NCI-H82 treated with DMSO at 0.1 percent for 48 hours (cell line): ENCODE results near the gene BDP1.
A peak's percentile ranks its signal among the peaks of the same experiment; 100 is the strongest.
"Not testable (repeated sequence)": the region's sequence is repeated elsewhere in the genome, so short reads cannot be mapped to it uniquely, and the experiment has no call there.

ENCODE experiments used
- DNase-seq: peaks from one replicate; lab custom pipeline; 2025; ENCODE audit not compliant: unreplicated experiment; lab: John Stamatoyannopoulos, UW

The BDP1 gene

DNA sequence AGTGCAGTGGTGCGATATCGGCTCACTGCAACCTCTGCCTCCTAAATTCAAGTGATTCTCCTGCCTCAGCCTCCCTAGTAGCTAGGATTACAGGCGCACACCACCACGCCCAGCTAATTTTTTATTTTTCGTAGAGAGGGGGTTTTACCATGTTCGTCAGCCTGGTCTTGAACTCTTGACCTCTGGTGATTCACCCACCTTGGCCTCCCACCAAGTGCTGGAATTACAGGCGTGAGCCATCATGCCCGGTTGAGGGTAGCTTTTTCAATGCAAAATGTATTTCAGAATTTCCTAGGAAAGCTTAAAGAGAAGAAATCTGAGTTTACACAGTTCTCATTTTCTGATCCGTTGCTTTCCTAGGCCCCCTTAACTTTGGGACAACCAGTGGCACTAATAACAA lies 15.7 kb downstream of the BDP1 start:
- no peak for DNase-seq

DNA sequence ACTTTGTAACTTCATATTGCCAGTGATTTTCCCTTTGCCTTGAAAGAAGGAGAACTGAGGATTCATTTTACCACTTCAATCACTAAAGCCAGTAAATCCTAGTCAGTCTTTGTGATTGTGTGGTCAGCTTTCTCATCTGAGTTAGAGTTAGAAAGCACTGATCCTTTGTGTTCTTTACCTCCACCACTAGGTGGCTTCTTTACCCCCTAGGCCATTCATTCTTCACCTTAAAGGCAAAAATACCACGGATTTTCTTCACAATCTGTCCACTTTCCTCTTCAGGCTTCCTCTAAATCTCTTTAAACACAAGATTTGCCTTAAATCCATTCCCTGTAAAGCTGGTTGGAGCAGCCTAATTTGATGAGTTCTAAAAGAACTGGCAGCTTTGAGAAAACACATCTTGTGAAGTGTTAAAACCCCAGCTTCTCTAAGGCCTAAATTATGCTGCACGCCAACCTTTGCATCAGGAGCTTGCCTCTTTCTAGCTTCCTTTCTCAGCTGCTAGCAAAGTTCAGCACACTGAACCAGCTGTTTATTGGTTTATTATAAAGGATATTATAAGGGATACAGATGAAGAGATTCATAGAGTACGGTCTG lies 20.4 kb downstream of the BDP1 start:
- DNase-seq = peak; percentile 10

DNA sequence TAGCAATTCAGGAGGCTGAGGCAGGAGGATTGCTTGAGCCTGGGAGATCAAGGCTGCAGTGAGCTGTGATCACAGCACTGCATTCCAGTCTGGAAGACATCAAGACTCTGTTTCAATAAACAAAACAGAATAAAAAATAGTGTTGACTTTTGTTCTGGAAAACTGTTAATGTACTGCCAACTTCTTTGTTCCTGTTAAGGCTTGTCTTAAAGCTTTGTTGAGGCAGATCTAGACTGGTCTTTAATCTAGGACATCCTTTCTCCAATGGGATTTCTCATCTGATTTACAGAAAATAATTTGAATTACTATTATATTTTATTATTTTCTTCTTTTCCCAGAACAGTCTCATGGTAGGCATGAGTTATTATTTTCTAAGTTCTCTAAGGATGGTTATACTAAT lies 26.0 kb downstream of the BDP1 start:
- no peak for DNase-seq

DNA sequence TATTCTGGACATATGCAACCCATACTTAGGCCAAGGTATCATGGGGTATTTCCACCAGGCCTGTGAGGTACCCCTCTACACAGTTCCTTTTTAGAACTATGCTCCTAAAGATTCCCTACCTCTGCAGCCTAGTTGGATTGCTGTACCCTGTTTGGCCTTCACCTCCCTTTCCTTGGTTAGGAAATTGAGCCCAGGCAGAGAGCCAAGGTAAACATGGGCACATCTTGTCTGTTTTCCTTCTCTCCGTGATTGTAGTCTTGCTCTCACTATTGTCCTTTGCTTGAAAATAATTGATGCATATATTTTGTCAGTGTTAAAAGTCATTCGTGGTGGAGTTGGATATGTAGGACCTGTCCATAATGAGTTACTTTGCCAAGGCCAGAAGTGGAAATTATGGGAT lies 26.7 kb downstream of the BDP1 start:
- DNase-seq = no peak

DNA sequence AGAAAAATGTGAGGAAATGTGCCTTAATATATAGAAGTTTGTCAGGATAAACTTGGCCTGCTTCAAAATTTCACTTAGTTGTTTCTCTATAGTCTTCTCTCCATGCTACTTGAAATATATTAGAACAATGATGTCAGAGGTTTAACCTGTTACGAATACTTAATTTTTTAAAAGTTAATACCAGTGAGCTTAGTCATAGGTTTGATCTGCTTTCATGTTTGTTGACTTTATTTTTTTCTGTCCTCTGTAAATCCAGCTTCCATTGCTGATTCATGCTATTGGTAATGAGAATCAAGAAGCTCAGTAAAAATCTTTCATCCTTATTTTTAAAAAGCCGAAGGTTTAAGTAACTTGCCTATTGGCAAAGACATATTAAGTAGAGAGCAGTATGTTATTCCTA lies 27.9 kb downstream of the BDP1 start:
- no peak for DNase-seq

DNA sequence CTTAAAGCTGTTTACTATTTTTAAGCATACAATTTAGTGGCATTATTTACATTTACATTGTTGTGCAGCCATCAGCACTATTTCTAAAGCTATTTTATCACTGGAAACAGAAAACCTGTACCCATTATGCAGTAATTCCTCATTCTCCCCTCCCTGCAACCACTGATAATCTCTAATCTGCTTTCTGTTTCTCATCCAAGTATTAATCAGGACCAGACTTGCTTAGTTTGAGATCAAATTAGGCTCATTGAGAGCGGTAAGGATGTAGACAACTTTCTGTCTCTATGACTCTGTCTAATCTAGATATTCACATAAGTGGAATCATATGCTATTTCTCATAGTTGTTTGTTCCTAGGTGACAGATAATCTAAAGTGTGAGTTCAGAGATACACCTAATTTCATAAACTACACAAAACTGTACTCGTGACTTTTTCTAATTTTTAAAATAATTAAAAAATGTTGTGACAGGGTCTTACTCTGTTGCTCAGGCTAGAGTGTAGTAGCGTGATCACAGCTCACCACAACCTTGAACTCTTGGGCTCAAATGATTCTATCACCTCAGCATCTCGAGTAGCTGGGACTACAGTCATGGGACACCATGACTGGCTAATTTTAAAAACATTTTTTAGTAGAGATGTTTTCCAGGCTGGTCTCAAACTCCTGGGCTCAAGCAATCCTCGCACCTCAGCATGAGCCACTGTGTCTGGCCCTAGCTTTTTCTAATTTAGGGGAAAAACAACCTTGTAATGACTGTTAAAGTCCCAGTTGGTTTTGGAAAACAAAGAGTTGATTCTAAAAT lies 37.6 kb downstream of the BDP1 start:
- no peak for DNase-seq

DNA sequence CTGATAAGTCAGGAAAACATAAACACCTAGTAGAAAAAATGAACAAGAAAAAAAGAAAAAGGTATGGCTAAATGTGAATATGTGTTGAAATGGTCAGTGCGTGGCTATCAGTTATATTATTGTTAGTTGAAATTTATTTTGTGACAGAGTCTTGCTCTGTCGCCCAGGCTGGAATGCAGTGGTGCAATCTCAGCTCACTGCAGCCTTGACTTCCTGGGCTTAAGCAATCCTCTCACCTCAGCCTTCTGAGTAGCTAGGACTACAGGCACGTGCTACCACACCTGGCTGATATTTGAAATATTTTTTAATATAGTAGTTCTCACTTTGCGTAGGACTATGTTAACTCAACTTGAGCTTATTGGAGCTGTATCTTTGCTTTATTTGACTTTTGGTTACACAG lies 38.8 kb downstream of the BDP1 start:
- DNase-seq = not testable (repeated sequence)

DNA sequence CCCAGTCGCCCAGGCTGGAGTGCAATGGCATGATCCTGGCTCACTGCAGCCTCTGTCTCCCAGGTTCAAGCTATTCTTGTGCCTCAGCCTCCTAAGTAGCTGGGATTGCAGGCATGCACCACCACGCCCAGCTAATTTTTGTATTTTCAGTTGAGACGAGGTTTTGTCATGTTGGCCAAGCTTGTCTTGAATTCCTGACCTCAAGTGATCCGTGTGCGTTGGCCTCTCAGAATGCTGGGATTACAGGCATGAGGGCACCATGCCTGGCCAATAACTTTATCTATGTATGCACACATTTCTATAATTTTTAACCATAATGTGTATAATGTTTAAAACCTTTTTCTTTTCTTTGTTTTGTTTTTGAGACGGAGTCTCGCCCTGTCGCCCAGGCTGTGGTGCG lies 43.3 kb downstream of the BDP1 start:
- DNase-seq = not testable (repeated sequence)

DNA sequence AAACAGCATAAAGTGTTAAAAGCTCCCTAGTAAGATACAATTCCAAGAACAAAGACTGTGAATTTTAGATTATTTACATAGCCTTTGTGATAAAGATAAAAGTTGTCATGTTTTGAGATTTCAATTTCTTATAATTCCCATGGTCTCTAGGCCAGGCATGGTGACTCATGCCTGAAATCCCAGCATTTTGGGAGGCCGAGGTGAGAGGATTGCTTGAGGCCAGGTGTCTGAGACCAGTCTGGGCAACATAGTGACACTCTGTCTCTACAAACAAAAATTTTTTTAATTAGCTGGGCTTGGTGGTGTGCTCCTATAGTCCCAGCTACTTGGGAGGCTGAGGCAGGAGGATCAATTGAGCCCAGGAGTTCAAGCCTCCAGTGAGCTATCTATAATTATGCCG lies 48.1 kb downstream of the BDP1 start:
- DNase-seq = no peak

DNA sequence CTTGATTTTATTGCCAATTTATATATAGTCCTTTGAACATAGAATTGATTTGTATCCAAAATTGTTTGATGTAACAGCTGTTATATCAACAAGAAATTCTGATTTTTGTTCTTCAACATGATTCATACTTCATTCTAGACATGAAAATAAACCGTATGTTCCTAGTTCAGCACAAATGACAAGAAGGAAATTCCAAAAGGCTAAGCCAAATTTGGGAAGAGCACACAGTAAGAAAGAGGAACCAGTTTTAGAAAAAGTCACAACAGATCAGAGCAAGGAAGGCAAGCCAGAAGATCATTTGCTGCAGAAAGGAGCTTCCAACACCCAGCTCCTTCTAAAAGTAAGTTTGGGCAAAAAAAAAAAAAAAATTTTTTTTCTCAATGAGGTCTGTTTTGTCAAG lies 66.7 kb downstream of the BDP1 start:
- no peak for DNase-seq

DNA sequence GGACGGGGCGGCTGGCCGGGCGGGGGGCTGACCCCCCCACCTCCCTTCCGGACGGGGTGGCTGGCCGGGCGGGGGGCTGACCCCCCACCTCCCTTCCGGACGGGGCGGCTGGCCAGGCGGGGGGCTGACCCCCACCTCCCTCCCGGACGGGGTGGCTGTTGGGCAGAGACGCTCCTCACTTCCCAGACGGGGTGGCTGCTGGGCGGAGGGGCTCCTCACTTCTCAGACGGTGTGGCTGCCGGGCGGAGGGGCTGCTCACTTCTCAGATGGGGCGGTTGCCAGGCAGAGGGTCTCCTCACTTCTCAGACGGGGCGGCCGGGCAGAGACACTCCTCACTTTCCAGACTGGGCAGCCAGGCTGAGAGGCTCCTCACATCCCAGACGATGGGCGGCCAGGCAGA lies 70.2 kb downstream of the BDP1 start:
- not testable (repeated sequence) for DNase-seq

DNA sequence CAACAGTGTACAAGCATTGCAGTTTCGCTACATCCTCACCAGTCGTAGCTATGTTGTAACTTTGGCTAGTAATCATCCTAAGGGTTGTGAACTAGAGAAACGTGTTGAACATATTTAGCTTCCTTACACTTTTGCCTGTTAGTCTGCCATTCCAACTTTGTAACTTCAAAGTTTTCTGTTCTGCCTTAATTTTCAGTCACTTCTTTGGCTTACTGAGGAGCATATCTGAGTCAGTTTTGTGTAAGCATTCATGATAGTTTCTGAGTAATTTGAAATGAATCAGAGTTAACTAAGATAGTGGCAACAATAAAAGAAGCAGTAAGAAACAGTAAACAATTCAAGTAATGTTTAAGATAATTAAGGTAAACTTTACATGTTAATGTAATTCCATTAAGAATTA lies 72.8 kb downstream of the BDP1 start:
- no peak for DNase-seq

DNA sequence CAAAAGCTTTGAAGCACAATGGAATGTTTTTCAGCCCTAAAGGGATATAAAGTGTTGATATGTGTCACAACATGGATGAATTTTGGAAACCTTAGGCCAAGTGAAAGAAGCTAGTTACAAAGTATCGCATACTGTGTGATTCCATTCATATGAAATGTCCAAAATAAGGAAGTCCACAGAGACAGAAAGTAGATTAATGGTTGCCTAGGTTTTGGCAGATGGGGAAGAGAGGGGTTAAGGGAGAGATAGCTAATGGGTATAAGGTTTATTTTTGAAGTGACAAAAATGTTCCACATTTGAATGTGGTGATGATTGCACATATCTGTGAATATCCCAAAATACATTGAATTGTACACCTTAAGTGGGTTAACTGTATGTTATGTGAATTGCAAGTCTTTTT lies 74.2 kb downstream of the BDP1 start:
- no peak for DNase-seq

DNA sequence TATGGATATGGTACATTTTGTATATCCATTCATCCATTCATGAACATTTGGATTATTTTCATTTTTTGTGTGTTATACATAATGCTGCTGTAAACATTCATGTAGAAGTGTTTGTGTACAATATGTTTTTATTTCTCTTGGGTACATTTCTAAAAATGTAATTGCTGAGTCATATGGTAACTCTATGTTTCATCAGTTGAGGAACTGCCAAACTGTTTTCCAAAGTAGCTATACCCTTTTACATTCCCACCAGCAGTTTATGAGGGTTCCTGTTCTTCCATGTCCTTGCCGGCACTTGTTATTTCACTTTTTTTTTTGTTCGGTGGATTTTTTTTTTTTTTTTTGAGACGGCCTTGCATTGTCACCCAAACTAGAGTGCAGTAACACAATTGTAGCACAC lies 77.7 kb downstream of the BDP1 start:
- DNase-seq = no peak

DNA sequence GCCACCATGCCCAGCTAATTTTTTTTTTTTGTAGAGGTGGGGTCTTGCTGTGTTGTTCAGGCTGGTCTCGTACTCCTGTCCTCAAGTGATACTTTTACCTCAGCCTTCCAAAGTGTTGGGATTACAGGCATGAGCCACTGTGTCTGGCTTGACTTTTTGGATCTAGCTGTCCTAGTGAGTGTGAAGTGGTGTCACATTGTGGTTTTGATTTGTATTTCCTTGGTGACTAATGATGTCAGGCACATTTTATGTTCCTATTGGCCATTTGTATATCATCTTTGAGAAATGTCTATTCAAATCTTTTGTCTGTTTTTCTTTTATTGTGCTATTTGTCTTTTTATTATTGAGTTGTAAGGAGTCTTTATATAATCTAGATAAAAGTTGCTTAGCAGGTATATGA lies 78.2 kb downstream of the BDP1 start:
- no peak for DNase-seq

DNA sequence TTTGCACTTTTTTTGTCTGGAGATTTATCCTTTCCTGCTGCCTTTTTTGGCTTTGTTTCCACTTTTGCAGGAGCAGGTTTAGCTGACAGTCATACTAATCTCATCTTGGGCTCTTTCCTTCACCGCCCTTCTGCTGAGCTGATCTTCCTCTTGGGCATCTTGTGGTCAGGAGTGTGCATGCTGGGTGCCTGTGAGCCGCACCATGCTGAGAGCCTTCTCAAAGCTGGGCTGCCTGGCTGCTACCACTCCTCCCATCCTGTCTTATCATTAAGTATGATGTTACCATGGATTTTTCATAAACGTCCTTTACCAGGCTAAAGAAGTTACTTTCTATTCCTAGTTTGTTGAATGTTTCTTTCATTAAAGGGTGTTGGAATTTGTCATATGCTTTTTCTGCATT lies 82.2 kb downstream of the BDP1 start:
- no peak for DNase-seq

DNA sequence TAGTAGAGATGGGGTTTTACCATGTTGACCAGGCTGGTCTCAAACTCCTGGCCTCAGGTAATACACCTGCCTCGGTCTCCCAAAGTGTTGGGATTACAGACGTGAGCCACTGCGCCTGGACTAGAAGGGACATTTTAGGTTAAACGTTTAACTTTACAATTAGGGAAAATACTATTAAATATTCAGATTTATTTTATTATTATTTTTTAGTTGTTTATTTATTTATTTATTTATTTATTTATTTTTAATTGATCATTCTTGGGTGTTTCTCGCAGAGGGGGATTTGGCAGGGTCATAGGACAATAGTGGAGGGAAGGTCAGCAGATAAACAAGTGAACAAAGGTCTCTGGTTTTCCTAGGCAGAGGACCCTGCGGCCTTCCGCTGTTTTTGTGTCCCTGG lies 95.4 kb downstream of the BDP1 start:
- not testable (repeated sequence) for DNase-seq

DNA sequence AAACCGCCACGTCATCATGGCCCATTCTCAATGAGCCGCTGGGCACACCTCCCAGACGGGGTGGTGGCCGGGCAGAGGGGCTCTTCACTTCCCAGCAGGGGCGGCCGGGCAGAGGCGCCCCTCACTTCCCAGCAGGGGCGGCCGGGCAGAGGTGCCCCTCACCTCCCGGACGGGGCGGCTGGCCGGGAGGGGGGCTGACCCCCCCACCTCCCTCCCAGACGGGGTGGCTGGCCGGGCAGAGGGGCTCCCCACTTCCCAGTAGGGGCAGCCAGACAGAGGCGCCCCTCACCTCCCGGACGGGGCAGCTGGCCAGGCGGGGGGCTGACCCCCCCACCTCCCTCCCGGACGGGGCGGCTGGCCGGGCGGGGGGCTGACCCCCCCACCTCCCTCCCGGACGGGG lies 96.1 kb downstream of the BDP1 start:
- not testable (repeated sequence) for DNase-seq

DNA sequence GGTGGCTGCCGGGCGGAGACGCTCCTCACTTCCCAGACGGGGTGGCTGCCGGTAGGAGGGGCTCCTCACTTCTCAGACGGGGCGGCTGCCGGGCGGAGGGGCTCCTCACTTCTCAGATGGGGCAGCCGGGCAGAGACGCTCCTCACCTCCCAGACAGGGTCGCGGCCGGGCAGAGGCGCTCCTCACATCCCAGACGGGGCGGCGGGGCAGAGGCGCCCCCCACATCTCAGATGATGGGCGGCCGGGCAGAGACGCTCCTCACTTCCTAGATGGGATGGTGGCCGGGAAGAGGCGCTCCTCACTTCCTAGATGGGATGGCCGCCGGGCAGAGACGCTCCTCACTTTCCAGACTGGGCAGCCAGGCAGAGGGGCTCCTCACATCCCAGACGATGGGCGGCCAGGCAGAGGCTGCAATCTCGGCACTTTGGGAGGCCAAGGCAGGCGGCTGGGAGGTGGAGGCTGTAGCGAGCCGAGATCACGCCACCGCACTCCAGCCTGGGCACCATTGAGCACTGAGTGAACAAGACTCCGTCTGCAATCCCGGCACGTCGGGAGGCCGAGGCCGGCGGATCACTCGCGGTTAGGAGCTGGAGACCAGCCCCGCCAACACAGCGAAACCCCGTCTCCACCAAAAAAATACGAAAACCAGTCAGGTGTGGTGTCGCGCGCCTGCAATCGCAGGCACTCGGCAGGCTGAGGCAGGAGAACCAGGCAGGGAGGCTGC lies 96.7 kb downstream of the BDP1 start:
- not testable (repeated sequence) for DNase-seq

DNA sequence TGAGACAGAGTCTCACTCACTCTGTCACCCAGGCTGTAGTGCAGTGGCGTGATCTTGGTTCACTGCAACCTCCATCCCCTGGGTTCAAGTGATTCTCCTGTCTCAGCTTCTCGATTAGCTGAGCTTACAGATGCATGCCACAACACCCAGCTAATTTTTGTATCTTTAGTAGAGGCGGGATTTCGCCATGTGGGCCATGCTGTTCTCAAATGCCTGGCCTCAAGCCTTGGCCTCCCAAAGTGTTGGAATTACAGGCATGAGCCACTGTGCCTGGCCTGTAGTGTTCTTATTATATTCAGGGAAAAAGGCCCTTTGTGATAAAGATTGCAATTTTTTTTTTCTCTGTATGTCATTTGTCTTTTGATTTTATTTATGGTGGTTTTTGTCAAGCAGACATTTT lies 107.7 kb downstream of the BDP1 start:
- no peak for DNase-seq

DNA sequence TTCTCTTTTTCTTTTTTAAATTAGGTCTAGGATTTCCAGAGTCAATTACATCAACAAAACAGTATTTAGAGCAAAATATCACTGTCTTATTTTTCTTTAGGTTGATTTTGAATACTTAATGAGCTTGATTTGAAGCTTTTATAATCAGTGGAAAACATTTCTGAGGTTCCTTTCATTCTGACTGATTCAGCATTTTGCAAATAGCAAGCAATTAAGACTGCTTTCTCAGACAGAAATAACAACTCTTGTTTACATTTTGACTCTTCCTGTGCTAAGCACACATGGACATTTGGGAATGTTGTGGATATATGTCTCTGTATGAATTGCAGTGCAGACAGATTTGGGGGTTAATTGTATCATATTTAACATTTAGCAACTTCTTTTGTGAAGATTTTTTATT lies 109.4 kb downstream of the BDP1 start:
- no peak for DNase-seq
